ENCODE results near the gene EIF2B2. TPM values are rescaled to one million over a fixed set of nuclear protein-coding genes. Genes with fewer than 3 reads are reported as not detected.

EIF2B2 gene
- total RNA-seq, 4 donors from 2014 or later: 19.0 to 33.0 (median 26.3) TPM

DNA sequence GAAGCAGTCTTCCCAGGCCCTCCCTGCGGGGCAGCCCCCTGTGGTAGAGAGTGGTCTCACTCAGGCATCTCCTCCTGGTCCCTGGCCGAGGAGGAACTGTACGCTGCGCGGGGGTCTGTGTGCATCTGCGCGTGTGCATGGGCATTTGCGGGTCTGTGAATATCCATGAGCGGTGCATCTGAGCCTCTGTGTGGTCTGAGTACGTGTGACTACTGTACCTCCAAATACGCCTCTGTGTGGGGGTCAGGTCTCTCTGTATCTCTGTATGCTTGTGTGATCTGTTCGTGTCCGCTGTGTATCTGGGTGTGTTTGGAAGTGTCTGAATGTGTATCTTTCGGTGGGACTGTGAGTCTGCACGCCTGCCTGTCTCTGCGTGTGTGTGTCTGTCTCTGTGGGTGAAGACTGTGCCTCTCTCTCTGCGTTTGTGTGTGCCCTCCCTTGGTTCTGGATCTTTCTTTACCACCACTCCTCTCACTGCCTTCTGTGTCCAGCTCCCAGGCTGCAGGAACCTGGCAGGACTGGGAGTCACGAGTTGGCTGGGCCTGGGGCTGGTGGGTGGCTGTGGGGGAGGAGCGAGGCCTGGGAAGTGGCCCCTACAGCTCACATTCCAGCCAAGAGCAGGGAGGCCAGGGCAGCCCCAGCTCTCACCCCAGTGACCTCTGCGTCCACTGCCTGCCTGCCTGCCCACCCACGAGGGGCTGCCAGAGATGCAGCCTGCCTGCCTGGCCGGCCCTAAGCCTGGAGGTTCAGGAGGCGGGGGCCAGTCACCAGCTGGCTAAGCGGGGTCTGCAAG lies 46.2 kb upstream of the EIF2B2 start:
- TF ChIP-seq, protein P1, sequence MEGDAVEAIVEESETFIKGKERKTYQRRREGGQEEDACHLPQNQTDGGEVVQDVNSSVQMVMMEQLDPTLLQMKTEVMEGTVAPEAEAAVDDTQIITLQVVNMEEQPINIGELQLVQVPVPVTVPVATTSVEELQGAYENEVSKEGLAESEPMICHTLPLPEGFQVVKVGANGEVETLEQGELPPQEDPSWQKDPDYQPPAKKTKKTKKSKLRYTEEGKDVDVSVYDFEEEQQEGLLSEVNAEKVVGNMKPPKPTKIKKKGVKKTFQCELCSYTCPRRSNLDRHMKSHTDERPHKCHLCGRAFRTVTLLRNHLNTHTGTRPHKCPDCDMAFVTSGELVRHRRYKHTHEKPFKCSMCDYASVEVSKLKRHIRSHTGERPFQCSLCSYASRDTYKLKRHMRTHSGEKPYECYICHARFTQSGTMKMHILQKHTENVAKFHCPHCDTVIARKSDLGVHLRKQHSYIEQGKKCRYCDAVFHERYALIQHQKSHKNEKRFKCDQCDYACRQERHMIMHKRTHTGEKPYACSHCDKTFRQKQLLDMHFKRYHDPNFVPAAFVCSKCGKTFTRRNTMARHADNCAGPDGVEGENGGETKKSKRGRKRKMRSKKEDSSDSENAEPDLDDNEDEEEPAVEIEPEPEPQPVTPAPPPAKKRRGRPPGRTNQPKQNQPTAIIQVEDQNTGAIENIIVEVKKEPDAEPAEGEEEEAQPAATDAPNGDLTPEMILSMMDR (IDR thresholded peaks at IDR 0.05; ENCODE audit: low read depth): no peak

DNA sequence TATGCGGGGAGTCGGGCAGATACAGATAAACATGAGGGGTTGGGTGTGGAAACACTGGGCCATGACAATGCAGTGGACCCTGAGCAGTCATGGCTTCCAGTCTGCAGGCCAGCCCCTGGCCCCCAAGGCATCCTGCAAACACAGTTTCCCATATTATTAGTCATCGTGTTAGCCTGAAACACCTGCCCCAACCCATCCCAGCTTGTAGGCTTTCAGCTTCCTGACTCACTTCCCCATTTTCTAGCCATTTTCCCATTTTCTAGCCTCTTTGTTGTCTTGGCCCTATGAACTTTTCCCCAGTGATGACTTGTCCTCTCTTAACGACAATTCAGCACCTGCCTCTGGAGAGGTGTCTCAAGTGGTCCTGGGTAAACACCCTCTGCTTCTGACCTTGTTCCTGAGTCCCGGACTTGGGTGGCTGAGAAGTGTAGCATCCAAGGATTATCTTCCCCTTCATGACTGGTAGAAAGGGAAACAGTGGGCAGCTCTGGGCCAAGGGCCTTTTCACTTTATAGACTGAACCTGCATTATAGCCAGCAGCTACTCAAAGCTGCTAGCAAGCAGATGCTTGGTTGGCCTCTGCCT lies 43.0 kb upstream of the EIF2B2 start:
- TF ChIP-seq, protein P1 (IDR thresholded peaks at IDR 0.05; ENCODE audit: low read depth): no peak

DNA sequence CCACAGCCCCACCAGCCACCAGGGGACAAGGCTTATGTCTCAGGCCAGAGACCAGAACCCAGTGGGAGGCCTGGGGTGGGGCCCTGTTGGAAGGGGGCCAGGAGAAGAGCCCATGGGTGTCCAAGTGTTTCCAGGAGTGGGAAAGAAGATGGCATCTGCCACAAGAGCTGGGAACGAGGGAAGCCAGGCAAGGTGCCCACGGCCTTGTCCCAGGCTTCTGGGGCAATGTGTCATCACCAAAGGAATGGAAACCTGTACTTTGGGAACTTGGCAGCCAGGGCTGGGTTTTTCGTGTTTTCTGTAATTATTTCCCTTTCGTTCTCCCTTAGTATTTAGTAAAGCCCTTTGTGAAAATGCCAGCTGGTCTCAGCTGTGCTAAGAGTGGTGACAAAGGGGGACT lies 42.0 kb upstream of the EIF2B2 start:
- TF ChIP-seq, protein P1 (IDR thresholded peaks at IDR 0.05; ENCODE audit: low read depth): no peak

DNA sequence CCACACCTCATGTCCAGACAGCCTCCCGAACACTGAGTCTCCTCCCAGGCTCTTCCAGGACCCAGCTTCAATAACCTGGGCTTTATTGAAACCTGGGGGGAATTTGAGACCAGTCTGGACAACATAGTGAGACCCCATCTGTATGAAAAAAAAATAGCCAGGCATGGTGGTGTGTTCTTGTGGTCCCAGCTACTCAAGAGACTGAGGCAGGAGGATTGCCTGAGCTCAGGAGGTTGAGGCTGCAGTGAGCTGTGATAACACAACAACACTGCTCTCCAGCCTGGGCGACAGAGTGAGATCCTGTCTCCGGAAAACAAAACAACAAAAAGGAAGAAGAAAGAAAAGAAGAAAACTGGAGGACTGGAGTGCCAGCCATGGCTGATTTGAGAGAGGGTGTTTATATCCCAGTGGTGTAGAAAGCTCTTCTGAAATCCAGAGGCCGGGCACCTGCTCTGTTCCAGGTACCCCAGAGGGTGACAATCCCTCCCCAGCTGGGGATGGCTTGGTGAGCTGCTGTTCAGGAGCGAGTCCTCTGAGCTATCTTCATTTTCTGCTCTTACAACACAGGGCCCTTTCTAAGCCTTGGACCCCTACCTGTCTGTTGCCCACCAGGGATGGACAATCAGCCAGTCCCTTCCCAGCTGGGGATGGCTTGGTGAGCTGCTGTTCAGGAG lies 41.3 kb upstream of the EIF2B2 start:
- TF ChIP-seq, protein P1 (IDR thresholded peaks at IDR 0.05; ENCODE audit: low read depth): no peak

DNA sequence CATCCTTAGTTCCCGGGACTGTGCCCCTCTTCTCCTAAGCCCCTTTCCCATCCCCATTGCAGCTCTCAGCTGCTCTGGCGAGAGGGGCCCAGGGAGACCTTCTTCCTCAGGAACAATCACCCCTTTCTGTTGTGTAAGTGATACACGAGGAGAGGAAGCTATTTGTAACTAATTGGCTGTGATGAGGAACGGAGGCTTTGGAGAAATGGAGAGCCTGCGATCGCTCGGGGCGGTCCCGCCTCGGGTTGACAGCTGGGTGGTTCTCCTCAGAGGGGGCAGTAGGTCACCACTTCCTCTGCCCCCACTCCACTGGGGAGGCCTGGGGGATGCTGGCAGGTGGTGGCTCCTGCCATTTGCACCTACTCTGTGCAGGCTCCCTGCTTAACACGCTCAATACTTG lies 40.7 kb upstream of the EIF2B2 start:
- TF ChIP-seq, protein P1 (IDR thresholded peaks at IDR 0.05; ENCODE audit: low read depth): no peak

DNA sequence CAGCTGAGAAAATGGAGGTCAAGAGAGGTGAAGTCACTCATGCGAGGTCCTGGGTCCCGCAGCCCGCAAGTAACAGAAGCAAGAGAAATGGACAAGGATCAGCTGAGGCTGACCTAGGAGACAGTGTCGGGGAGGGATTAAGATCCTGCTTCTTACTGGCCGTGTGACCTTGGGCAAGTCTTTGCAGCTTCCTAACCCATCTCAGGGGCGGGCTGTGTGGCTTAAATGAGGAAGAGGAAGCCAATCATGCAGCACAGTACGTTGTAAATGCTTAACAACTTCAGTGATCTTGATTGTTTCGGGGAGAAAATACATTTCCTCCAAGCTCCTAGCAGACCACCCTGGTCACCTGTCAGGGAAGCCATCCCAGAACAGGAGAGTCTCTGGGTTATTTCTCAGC lies 40.2 kb upstream of the EIF2B2 start:
- TF ChIP-seq, protein P1 (IDR thresholded peaks at IDR 0.05; ENCODE audit: low read depth): no peak

DNA sequence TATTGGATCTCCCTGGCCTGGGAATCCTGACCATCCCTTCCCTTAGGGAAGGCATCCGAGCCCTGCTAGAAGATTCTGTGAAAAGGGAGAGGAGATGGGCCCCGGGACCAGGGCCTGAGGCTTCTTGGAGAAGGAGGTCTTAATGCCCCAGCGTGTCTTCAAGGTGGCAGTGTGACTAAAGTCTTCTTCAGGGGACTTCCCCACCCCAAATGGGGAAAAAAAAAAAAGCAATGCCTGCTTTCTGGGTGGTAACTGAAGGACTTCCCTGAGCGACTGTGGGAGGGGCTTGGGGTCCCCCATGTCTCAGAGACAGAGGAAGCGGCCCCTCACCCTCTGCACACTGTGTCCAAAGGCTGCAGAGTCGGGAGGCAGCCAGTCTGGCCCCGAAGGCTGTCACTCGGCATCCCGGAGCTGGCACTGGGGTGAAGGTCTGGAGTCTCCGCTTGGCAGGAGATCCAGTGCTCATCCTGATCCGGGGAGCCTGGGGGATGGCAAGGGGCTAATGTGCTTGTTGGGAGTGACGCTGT lies 39.5 kb upstream of the EIF2B2 start:
- TF ChIP-seq, protein P1 (IDR thresholded peaks at IDR 0.05; ENCODE audit: low read depth): no peak
